MM.1S (cell line): ENCODE results near the gene ATP6V1G2.
"Not testable (repeated sequence)": the region's sequence is repeated elsewhere in the genome, so short reads cannot be mapped to it uniquely, and the experiment has no call there.

Source experiments
- DNase-seq: peaks from one replicate; pipeline ENCODE4 v3.0.0-alpha.2; 2015
- H2AFZ ChIP-seq: fragments of 300-600 bp; sonication (generic); 2 replicates; pipeline ENCODE4 v1.6.0; 2016; ENCODE audit warnings: antibody characterized with exemption, low read length
- H3F3A ChIP-seq: fragments of 300-600 bp; sonication (generic); 2 replicates; pipeline ENCODE4 v1.6.1; 2016; ENCODE audit warnings: mild to moderate bottlenecking, antibody characterized with exemption, low read length, moderate library complexity, mixed read lengths; ENCODE audit not compliant: insufficient read depth
- H3K27ac ChIP-seq: fragments of 300-600 bp; sonication (generic); 2 replicates; pipeline ENCODE4 v1.5.1; 2016; ENCODE audit warnings: mild to moderate bottlenecking, low read length
- H3K27me3 ChIP-seq: fragments of 300-600 bp; sonication (generic); replicated peaks from 2 replicates; pipeline ENCODE4 v1.6.0; 2016; ENCODE audit warnings: low read length; ENCODE audit not compliant: insufficient read depth
- H3K36me3 ChIP-seq: fragments of 300-600 bp; sonication (generic); replicated peaks from 2 replicates; pipeline ENCODE4 v1.6.1; 2016; ENCODE audit warnings: mild to moderate bottlenecking, low read length, mixed read lengths; ENCODE audit not compliant: insufficient read depth
- H3K4me1 ChIP-seq: fragments of 300-600 bp; sonication (generic); 2 replicates; pipeline ENCODE4 v1.6.1; 2016; ENCODE audit warnings: low read length, mixed read lengths
- H3K4me2 ChIP-seq: fragments of 300-600 bp; sonication (generic); 2 replicates; pipeline ENCODE4 v1.6.0; 2016; ENCODE audit warnings: low read depth, low read length
- H3K4me3 ChIP-seq: fragments of 300-600 bp; sonication (generic); 2 replicates; pipeline ENCODE4 v1.5.1; 2016; ENCODE audit warnings: low read length, mixed read lengths
- H3K79me2 ChIP-seq: fragments of 300-600 bp; sonication (generic); 2 replicates; pipeline ENCODE4 v1.6.1; 2016; ENCODE audit warnings: mixed run types, low read length, mixed read lengths
- H3K9ac ChIP-seq: fragments of 300-600 bp; sonication (generic); 2 replicates; pipeline ENCODE4 v1.6.1; 2016; ENCODE audit warnings: low read length, mixed read lengths
- H3K9me2 ChIP-seq: fragments of 300-600 bp; sonication (generic); replicated peaks from 2 replicates; pipeline ENCODE4 v1.6.1; 2016; ENCODE audit warnings: mild to moderate bottlenecking, low read length, mixed read lengths; ENCODE audit not compliant: insufficient read depth
- H3K9me3 ChIP-seq: fragments of 300-600 bp; sonication (generic); replicated peaks from 2 replicates; pipeline ENCODE4 v1.6.1; 2016; ENCODE audit warnings: mild to moderate bottlenecking, low read length, mixed read lengths; ENCODE audit not compliant: insufficient read depth
- H4K20me1 ChIP-seq: fragments of 300-600 bp; sonication (generic); 2 replicates; pipeline ENCODE4 v1.6.1; 2016; ENCODE audit warnings: mild to moderate bottlenecking, low read length, moderate library complexity, mixed read lengths; ENCODE audit not compliant: insufficient read depth
- EZH2 ChIP-seq: fragments of 300-600 bp; sonication (generic); optimal IDR thresholded peaks from 2 replicates; pipeline ENCODE3; 2017; ENCODE audit warnings: low read depth, mild to moderate bottlenecking, antibody characterized with exemption, low read length, mixed read lengths
- EZH2phosphoT487 ChIP-seq: fragments of 300-600 bp; sonication (generic); IDR thresholded peaks from 2 replicates; pipeline ENCODE4 v1.6.1; 2018; ENCODE audit warnings: antibody characterized with exemption, low read length
- TF ChIP-seq, protein P1 (sequence below): fragments of 300-600 bp; sonication (generic); IDR thresholded peaks from 2 replicates; pipeline ENCODE4 v1.5.1; 2016; ENCODE audit warnings: antibody characterized with exemption, low read length, mixed read lengths

ATP6V1G2 gene

DNA sequence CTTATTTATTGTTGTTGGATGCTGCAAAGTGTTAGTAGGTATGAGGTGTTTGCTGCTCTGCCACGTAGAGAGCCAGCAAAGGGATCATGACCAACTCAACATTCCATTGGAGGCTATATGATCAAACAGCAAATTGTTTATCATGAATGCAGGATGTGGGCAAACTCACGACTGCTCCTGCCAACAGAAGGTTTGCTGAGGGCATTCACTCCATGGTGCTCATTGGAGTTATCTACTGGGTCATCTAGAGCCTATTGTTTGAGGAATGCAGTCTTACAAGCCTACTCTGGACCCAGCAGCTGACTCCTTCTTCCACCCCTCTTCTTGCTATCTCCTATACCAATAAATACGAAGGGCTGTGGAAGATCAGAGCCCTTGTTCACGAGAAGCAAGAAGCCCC lies 36.4 kb downstream of the ATP6V1G2 start:
- Histone ChIP-seq H3K9ac (no peak overlapping the region), H3K9me2 (no peaks in the 10 kb centered on the region), H3F3A (no peaks in the 10 kb centered on the region), H3K36me3 (no peaks in the 10 kb centered on the region; the same call in none of the 2 replicates), H3K4me1 (no peaks in the 10 kb centered on the region), H3K4me2 (no peak overlapping the region), H2AFZ (no peak overlapping the region), H3K4me3 (no peak overlapping the region), H3K9me3 (no peaks in the 10 kb centered on the region), H3K27me3 (no peaks in the 10 kb centered on the region), H3K79me2 (peaks cover 30% of the 10 kb centered on the region), H3K27ac (no peak overlapping the region), H4K20me1 (peaks cover 11% of the 10 kb centered on the region)
- TF ChIP-seq, protein P1, sequence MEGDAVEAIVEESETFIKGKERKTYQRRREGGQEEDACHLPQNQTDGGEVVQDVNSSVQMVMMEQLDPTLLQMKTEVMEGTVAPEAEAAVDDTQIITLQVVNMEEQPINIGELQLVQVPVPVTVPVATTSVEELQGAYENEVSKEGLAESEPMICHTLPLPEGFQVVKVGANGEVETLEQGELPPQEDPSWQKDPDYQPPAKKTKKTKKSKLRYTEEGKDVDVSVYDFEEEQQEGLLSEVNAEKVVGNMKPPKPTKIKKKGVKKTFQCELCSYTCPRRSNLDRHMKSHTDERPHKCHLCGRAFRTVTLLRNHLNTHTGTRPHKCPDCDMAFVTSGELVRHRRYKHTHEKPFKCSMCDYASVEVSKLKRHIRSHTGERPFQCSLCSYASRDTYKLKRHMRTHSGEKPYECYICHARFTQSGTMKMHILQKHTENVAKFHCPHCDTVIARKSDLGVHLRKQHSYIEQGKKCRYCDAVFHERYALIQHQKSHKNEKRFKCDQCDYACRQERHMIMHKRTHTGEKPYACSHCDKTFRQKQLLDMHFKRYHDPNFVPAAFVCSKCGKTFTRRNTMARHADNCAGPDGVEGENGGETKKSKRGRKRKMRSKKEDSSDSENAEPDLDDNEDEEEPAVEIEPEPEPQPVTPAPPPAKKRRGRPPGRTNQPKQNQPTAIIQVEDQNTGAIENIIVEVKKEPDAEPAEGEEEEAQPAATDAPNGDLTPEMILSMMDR: no peak
- no peak for TF ChIP-seq EZH2
- no peak for TF ChIP-seq EZH2phosphoT487
- DNase-seq: no peak

DNA sequence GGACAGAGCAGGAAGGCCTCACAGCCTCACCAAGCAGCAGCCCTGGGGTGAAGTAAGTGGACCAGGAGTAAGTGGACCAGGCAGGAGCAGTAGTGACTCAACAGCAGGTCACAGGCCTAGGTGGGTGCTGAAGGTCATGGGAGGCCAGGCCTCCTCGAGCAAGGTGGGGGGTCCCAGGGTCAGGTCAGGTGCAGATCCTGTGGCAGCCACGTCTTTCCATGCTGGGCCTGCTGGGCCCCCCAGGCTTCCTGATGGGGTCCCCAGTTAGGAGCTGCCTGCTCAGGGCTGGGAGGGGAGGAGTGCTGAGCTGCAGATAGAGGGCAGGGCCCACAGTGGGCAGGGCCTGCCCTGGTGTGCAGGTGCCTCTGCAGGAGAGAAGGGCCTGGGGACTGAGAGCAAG lies 37.4 kb downstream of the ATP6V1G2 start:
- not testable (repeated sequence) for H2AFZ ChIP-seq, H3F3A ChIP-seq, H3K4me2 ChIP-seq, H3K9ac ChIP-seq, H3K4me1 ChIP-seq, H3K27ac ChIP-seq, DNase-seq, H3K9me2 ChIP-seq, H3K27me3 ChIP-seq, H3K4me3 ChIP-seq, H3K9me3 ChIP-seq, H3K36me3 ChIP-seq
- H4K20me1 ChIP-seq: peaks cover 18% of the 10 kb centered on the region
- H3K79me2 ChIP-seq: peaks cover 40% of the 10 kb centered on the region

DNA sequence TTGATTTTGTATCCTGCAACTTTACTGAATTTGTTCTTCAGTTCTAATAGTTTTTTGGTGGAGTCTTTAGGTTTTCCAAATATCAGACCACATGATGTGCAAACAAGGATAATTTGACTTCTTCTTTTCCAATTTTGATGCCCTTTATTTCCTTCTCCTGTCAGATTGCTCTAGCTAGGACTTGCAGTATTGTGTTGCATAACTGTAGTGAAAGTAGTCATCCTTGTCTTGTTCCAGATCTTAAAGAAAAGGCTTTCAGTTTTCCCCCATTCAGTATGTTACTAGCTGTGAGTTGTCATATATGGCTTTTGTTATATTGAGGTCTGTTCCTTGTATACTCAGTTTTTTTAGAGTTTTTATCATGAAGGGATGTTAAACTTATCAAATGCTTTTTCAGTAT lies 43.8 kb downstream of the ATP6V1G2 start:
- no peaks in the 10 kb centered on the region for H3K9me3 ChIP-seq
- H3K4me3 ChIP-seq: no peak overlapping the region
- no peaks in the 10 kb centered on the region for H3K4me1 ChIP-seq
- no peak for DNase-seq
- no peak overlapping the region for H3K27ac ChIP-seq
- H2AFZ ChIP-seq: no peak overlapping the region
- peaks cover under 1% of the 10 kb centered on the region for H3F3A ChIP-seq
- H3K9me2 ChIP-seq: no peaks in the 10 kb centered on the region
- peaks cover 56% of the 10 kb centered on the region for H4K20me1 ChIP-seq
- no peak overlapping the region for H3K9ac ChIP-seq
- H3K4me2 ChIP-seq: no peak overlapping the region
- no peaks in the 10 kb centered on the region for H3K27me3 ChIP-seq
- H3K79me2 ChIP-seq: peaks cover 99% of the 10 kb centered on the region
- TF ChIP-seq EZH2 (no peak), EZH2phosphoT487 (no peak)
- TF ChIP-seq, protein P1: no peak
- no peaks in the 10 kb centered on the region; the same call in 1 of the 2 replicates for H3K36me3 ChIP-seq

DNA sequence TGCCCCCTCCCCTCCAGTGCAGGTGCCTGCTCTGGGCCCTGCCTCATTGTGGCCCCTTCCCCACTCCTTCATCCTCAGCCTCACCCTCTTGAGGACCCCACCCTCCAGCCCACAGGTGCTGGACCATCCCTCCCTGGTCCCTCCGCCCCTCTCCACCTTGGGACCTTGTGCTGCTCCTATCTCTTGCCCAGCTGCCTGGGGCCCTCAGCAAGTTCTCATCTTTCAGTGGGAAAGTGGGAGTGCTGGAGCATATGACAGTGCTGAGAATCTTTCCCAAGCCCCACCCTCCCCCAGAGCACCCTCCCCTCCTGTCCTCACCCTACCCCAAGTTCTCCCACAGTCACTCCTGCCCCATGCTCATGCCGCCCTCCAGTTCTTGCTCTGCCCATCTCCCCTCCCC lies 46.8 kb downstream of the ATP6V1G2 start:
- H3F3A ChIP-seq: peaks cover 16% of the 10 kb centered on the region
- not testable (repeated sequence) for H2AFZ ChIP-seq, H3K27ac ChIP-seq, H3K9me3 ChIP-seq, H3K36me3 ChIP-seq, H3K4me3 ChIP-seq, H3K4me1 ChIP-seq, H3K9ac ChIP-seq, H3K9me2 ChIP-seq, DNase-seq, H3K4me2 ChIP-seq, H3K27me3 ChIP-seq
- H3K79me2 ChIP-seq: peaks cover 100% of the 10 kb centered on the region
- H4K20me1 ChIP-seq: peaks cover 46% of the 10 kb centered on the region
